Osteocyte (in vitro differentiated cells): ENCODE measurements around the gene UST. TPM values are rescaled to one million over a fixed set of nuclear protein-coding genes. Genes with fewer than 3 reads are reported as not detected.

Source experiments
- DNase-seq: peaks from one replicate; pipeline ENCODE4 v3.0.0; 2021; ENCODE audit warnings: mixed read lengths; ENCODE audit not compliant: unreplicated experiment; ENCODE audit errors: extremely low spot score
- H3K27ac Mint-ChIP-seq: one replicate; pipeline ENCODE4 v1.8.0; 2021; ENCODE audit warnings: mild to moderate bottlenecking, mixed read lengths; ENCODE audit not compliant: unreplicated experiment
- H3K27me3 Mint-ChIP-seq: one replicate; pipeline ENCODE4 v1.8.0; 2021; ENCODE audit warnings: mixed read lengths; ENCODE audit not compliant: unreplicated experiment
- H3K36me3 Mint-ChIP-seq: one replicate; pipeline ENCODE4 v1.8.0; 2021; ENCODE audit warnings: mixed read lengths; ENCODE audit not compliant: unreplicated experiment
- H3K4me1 Mint-ChIP-seq: one replicate; pipeline ENCODE4 v1.8.0; 2021; ENCODE audit warnings: mixed read lengths; ENCODE audit not compliant: unreplicated experiment
- H3K4me3 Mint-ChIP-seq: one replicate; pipeline ENCODE4 v1.8.0; 2021; ENCODE audit warnings: mild to moderate bottlenecking, moderate library complexity, mixed read lengths; ENCODE audit not compliant: unreplicated experiment
- H3K9me3 Mint-ChIP-seq: one replicate; pipeline ENCODE4 v1.8.0; 2021; ENCODE audit warnings: mixed read lengths; ENCODE audit not compliant: unreplicated experiment
- total RNA-seq: library from RNA; stranded (reverse); gene quantifications from 2 replicates; pipeline ENCODE4 v1.2.1, GENCODE V29; 2021
- TF ChIP-seq, protein P1 (sequence below): fragments of 200-600 bp; sonication (generic); IDR thresholded peaks from 2 replicates; pipeline ENCODE4 v1.5.0; 2021; ENCODE audit warnings: antibody characterized with exemption, mild to moderate bottlenecking, moderate library complexity

UST gene
- total RNA-seq, 1 donor from 2014 or later, result 15.7 TPM

DNA sequence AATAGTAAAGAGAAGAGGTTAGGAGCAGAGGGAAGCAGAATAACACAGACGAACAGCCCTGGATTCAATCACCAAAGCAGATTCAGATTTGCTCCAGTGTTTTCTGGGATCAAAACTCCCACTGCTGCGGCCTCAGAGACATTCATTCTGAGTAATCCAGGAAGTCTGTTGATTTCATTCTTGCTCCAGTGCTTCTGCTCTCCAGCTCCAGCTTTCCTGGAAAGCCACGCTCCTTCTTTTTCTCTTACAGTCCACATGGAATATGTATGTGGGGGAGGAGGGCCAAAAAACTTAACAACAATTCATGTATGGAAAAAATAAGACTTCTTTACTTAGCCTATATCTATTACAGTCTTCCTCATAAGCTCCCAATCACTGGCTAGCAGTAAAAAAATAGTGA, 26.4 kb upstream of the UST start:
- no peaks in the 10 kb centered on the region for H3K4me1 Mint-ChIP-seq
- TF ChIP-seq, protein P1, sequence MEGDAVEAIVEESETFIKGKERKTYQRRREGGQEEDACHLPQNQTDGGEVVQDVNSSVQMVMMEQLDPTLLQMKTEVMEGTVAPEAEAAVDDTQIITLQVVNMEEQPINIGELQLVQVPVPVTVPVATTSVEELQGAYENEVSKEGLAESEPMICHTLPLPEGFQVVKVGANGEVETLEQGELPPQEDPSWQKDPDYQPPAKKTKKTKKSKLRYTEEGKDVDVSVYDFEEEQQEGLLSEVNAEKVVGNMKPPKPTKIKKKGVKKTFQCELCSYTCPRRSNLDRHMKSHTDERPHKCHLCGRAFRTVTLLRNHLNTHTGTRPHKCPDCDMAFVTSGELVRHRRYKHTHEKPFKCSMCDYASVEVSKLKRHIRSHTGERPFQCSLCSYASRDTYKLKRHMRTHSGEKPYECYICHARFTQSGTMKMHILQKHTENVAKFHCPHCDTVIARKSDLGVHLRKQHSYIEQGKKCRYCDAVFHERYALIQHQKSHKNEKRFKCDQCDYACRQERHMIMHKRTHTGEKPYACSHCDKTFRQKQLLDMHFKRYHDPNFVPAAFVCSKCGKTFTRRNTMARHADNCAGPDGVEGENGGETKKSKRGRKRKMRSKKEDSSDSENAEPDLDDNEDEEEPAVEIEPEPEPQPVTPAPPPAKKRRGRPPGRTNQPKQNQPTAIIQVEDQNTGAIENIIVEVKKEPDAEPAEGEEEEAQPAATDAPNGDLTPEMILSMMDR, result no peak
- H3K4me3 Mint-ChIP-seq, result no peak overlapping the region
- no peak for DNase-seq
- H3K27ac Mint-ChIP-seq, result no peak overlapping the region
- H3K36me3 Mint-ChIP-seq, result no peaks in the 10 kb centered on the region
- H3K9me3 Mint-ChIP-seq, result peaks cover 11% of the 10 kb centered on the region
- H3K27me3 Mint-ChIP-seq, result peaks cover 6% of the 10 kb centered on the region

DNA sequence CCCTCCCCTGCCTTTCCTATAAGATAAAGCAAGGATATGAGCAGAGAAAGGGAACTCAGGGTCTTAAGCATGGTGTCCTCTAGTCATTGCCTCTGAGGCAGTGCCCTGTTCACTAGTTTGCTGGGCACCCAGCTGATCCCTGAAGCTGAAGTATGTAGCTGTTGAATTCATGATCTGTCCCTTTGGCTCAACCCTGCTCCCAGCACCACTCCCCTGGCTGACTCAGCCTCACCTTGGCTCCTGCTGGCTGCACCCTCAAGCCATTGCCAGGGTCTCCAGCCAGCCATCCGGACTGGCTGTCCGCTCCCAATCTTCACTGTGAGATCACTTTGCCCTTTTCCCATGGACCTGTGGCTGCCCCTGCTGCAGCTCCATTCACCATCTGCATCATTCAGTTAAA, 25.9 kb upstream of the UST start:
- no peak for DNase-seq
- Mint-ChIP-seq H3K9me3 (peaks cover 11% of the 10 kb centered on the region), H3K4me1 (no peaks in the 10 kb centered on the region), H3K27ac (no peak overlapping the region), H3K36me3 (no peaks in the 10 kb centered on the region), H3K4me3 (no peak overlapping the region), H3K27me3 (peaks cover 6% of the 10 kb centered on the region)
- TF ChIP-seq, protein P1, result no peak

DNA sequence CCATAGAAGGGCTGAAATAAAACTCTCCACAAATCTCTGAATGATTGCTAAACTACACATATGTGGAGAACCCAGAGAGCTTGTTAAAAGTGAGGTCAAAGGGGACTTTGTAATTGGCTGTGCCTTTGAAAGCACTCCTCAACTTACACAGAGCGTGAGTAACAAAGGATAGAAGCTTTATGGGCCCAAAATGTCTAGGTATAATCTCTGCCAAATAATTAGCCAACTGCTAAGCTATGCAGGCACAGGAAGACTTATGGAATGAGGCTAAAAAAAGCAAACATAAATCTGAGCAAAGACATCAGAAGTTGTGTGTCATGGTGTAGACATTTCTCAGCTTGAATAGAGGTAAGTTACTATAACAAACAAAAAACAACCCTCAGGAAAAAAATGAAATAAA, 23.3 kb upstream of the UST start:
- TF ChIP-seq, protein P1, result no peak
- Mint-ChIP-seq H3K4me1 (no peaks in the 10 kb centered on the region), H3K27me3 (peaks cover 6% of the 10 kb centered on the region), H3K4me3 (no peak overlapping the region), H3K36me3 (no peaks in the 10 kb centered on the region), H3K9me3 (peaks cover 21% of the 10 kb centered on the region), H3K27ac (no peak overlapping the region)
- no peak for DNase-seq

DNA sequence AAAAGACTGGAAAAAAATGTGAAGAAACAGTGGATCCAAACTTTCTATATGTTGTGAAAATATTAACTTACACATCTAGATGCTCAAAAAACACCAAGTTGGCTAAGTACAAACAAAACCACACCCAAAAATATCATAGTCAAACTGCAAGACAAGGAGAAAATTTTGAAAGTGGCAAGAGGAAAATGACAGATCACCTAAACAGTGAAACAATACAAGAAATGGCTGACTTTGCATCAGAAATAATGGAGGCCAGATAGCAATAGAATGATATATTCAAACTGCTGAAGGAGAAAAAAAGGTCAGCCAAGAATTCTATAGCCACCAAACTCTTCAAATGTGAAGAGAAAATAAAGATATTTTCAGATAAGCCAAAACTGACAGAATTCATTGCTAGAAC, 22.4 kb upstream of the UST start:
- peaks cover 21% of the 10 kb centered on the region for H3K9me3 Mint-ChIP-seq

DNA sequence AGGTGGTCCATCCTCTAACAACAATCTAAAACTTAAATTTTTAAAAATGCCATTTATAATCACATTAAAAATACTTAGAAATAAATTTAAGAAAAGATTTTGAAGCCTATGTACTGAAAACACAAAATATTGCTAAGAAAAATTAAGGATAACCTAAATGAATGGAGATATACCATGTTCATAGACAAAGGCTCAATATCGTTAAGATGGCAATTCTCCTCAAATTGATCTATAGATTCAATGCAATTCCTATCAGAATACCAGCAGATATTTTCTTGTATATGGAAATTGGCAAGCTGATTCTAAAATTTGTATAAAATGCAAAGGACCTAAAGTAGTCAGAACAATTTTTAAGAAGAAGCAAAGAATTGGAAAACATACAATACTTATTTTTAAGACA, 19.7 kb upstream of the UST start:
- H3K4me3 Mint-ChIP-seq, result no peak overlapping the region
- H3K9me3 Mint-ChIP-seq, result peaks cover 21% of the 10 kb centered on the region
- no peaks in the 10 kb centered on the region for H3K36me3 Mint-ChIP-seq
- no peak for DNase-seq
- peaks cover 7% of the 10 kb centered on the region for H3K27me3 Mint-ChIP-seq
- TF ChIP-seq, protein P1, result no peak
- H3K4me1 Mint-ChIP-seq, result no peaks in the 10 kb centered on the region
- no peak overlapping the region for H3K27ac Mint-ChIP-seq

More for the DNA sequence above, 22.4 kb upstream of the UST start:
- no peak for DNase-seq
- peaks cover 12% of the 10 kb centered on the region for H3K27me3 Mint-ChIP-seq
- no peak overlapping the region for H3K4me3 Mint-ChIP-seq
- no peaks in the 10 kb centered on the region for H3K36me3 Mint-ChIP-seq
- no peak overlapping the region for H3K27ac Mint-ChIP-seq
- TF ChIP-seq, protein P1, result no peak
- no peaks in the 10 kb centered on the region for H3K4me1 Mint-ChIP-seq
